HCT116 (cell line): Measurements from ENCODE around the gene SLC2A9. TPM values are rescaled to one million over a fixed set of nuclear protein-coding genes. Genes with fewer than 3 reads are reported as not detected.

Experiments
- ATAC-seq: fragments of 200-7000 bp; cut with Tn5 transposase; 2 replicates; pipeline ENCODE4 v1.9.1; 2020; ENCODE audit warnings: mild to moderate bottlenecking, moderate library complexity
- BruUV-seq: library from RNA; stranded (reverse); fragments of 400-500 nt; replicated peaks from 2 replicates; lab custom pipeline; 2021; lab: Mats Ljungman, UMichigan
- CTCF ChIA-PET: fragments of 300-600 bp; sonication (Branson Sonifier 250); formaldehyde crosslinking; loops from one replicate; lab custom pipeline; 2021; ENCODE audit warnings: antibody characterized with exemption; lab: Charles Lee
- POLR2A ChIA-PET: fragments of 300-600, 350-600 bp; sonication (Branson Sonifier 250); formaldehyde crosslinking; loops from one replicate; lab custom pipeline; 2021; ENCODE audit warnings: antibody characterized with exemption; lab: Charles Lee
- RAD21 ChIA-PET, 2 experiments: fragments of 300-600 bp; sonication (Branson Sonifier 250); formaldehyde crosslinking; loops; one replicate each; lab custom pipeline; 2023; ENCODE audit warnings: low total read pairs in 2 of 2; ENCODE audit not compliant: uncharacterized antibody in 2 of 2, unreplicated experiment in 2 of 2, low non-redundant PET in 1 of 2; lab: Charles Lee
- DNase-seq: peaks from one replicate; pipeline ENCODE4 v3.0.0-alpha.2; 2010; ENCODE audit warnings: low read depth, low spot score
- H2AFZ ChIP-seq: fragments of 200-600 bp; shearing (Covaris generic), sonication (generic); 2 replicates; pipeline ENCODE4 v1.6.1; 2017; ENCODE audit warnings: low read depth, mixed run types, mixed read lengths, antibody characterized with exemption, low read length; ENCODE audit not compliant: poor library complexity, severe bottlenecking
- H3K27ac ChIP-seq: 2 replicates; pipeline ENCODE4 v1.5.1; 2012; ENCODE audit warnings: low read depth, low read length
- H3K27me3 ChIP-seq: fragments of 200-600 bp; sonication (generic); 2 replicates; pipeline ENCODE4 v1.6.1; 2016; ENCODE audit warnings: mixed run types, low read length, mixed read lengths; ENCODE audit not compliant: insufficient read depth
- H3K36me3 ChIP-seq, 2 experiments: fragments of 200-500 bp in 1 of 2; fragments of 200-600 bp in 1 of 2; sonication (Bioruptor generic) in 1 of 2; sonication (generic) in 1 of 2; 2 replicates each; pipeline versions ENCODE4 v1.5.1 to v1.6.1; 2014 to 2016; ENCODE audit warnings: low read length in 2 of 2, inconsistent platforms in 1 of 2, mixed read lengths in 1 of 2, mixed run types in 1 of 2; ENCODE audit not compliant: insufficient read depth in 2 of 2, control insufficient read depth in 1 of 2
- H3K4me1 ChIP-seq, 2 experiments: fragments of 200-600 bp in 1 of 2; sonication (generic) in 1 of 2; 2 replicates each; pipeline versions ENCODE4 v1.5.1 to v1.6.1; 2012 to 2017; ENCODE audit warnings: low read length in 2 of 2, inconsistent platforms in 1 of 2, mild to moderate bottlenecking in 1 of 2, mixed read lengths in 1 of 2, mixed run types in 1 of 2, moderate library complexity in 1 of 2; ENCODE audit not compliant: insufficient read depth in 2 of 2, control insufficient read depth in 1 of 2
- H3K4me2 ChIP-seq: fragments of 200-600 bp; sonication (generic); 2 replicates; pipeline ENCODE4 v1.6.1; 2017; ENCODE audit warnings: mixed run types, low read length, mixed read lengths
- H3K4me3 ChIP-seq, 2 experiments: fragments of 200-600 bp in 1 of 2; sonication (generic) in 1 of 2; replicated peaks in 1 of 2; 2 replicates each; pipeline ENCODE4 v1.5.1; 2011 to 2016; ENCODE audit warnings: low read length in 2 of 2, control low read depth in 1 of 2, low read depth in 1 of 2, mild to moderate bottlenecking in 1 of 2, mixed read lengths in 1 of 2, mixed run types in 1 of 2
- H3K79me2 ChIP-seq: fragments of 200-600 bp; sonication (generic); 2 replicates; pipeline ENCODE4 v1.6.1; 2017; ENCODE audit warnings: mild to moderate bottlenecking, mixed run types, low read length, moderate library complexity, mixed read lengths; ENCODE audit not compliant: insufficient read depth
- H3K9ac ChIP-seq: fragments of 200-600 bp; sonication (generic); 2 replicates; pipeline ENCODE4 v1.6.1; 2016; ENCODE audit warnings: low read length, mixed read lengths
- H3K9me2 ChIP-seq: fragments of 200-600 bp; sonication (generic), shearing (Covaris generic); 2 replicates; pipeline ENCODE4 v1.6.1; 2017; ENCODE audit warnings: mixed run types, mild to moderate bottlenecking, moderate library complexity; ENCODE audit not compliant: insufficient read depth
- H3K9me3 ChIP-seq, 2 experiments: fragments of 200-500 bp in 1 of 2; fragments of 200-600 bp in 1 of 2; sonication (Bioruptor generic) in 1 of 2; sonication (generic) in 1 of 2; 2 replicates each; pipeline ENCODE4 v1.6.1; 2014 to 2017; ENCODE audit warnings: low read length in 2 of 2, mixed read lengths in 2 of 2, inconsistent platforms in 1 of 2, low read depth in 1 of 2, mild to moderate bottlenecking in 1 of 2, mixed run types in 1 of 2, moderate library complexity in 1 of 2; ENCODE audit not compliant: control insufficient read depth in 1 of 2, insufficient read depth in 1 of 2
- H4K20me1 ChIP-seq: fragments of 200-600 bp; sonication (generic), shearing (Covaris generic); 2 replicates; pipeline ENCODE4 v1.6.1; 2017; ENCODE audit warnings: mixed run types, mild to moderate bottlenecking, moderate library complexity; ENCODE audit not compliant: insufficient read depth
- CEBPB ChIP-seq: IDR thresholded peaks from 2 replicates; pipeline ENCODE4 v1.6.1; 2012; ENCODE audit warnings: low read depth
- CTCF ChIP-seq, 3 experiments: fragments of 200-600 bp in 1 of 3; sonication (generic) in 1 of 3; IDR thresholded peaks in 2 of 3; conservative IDR thresholded peaks in 1 of 3; 2 replicates each; pipeline ENCODE4 v1.5.1; 2012 to 2017; ENCODE audit warnings: low read depth in 2 of 3, low read length in 2 of 3, antibody characterized with exemption in 1 of 3, borderline replicate concordance in 1 of 3, control low read depth in 1 of 3, mild to moderate bottlenecking in 1 of 3, mixed read lengths in 1 of 3, mixed run types in 1 of 3, moderate library complexity in 1 of 3; ENCODE audit not compliant: insufficient read depth in 1 of 3
- EGR1 ChIP-seq: IDR thresholded peaks from 2 replicates; pipeline ENCODE4 v1.6.1; 2012; ENCODE audit warnings: low read depth
- EZH2 ChIP-seq: fragments of 200-600 bp; sonication (generic); IDR thresholded peaks from 2 replicates; pipeline ENCODE4 v1.6.1; 2017; ENCODE audit warnings: antibody characterized with exemption, mixed run types
- FOSL1 ChIP-seq: IDR thresholded peaks from 2 replicates; pipeline ENCODE4 v1.6.1; 2012; ENCODE audit warnings: low read depth
- POLR2A ChIP-seq: IDR thresholded peaks from 2 replicates; pipeline ENCODE4 v1.7.0; 2011; ENCODE audit warnings: borderline replicate concordance; ENCODE audit not compliant: insufficient read depth, insufficient read length; ENCODE audit errors: extremely low read depth
- POLR2AphosphoS5 ChIP-seq: IDR thresholded peaks from 2 replicates; pipeline ENCODE4 v1.6.1; 2011; ENCODE audit warnings: mild to moderate bottlenecking, low read depth, low read length, moderate library complexity
- RAD21 ChIP-seq: IDR thresholded peaks from 2 replicates; pipeline ENCODE4 v1.6.1; 2012; ENCODE audit warnings: low read depth, mild to moderate bottlenecking
- SIN3A ChIP-seq: IDR thresholded peaks from 2 replicates; pipeline ENCODE4 v1.6.1; 2012; ENCODE audit warnings: low read depth
- SP1 ChIP-seq: IDR thresholded peaks from 2 replicates; pipeline ENCODE4 v1.6.1; 2012; ENCODE audit warnings: low read depth
- SRF ChIP-seq: IDR thresholded peaks from 2 replicates; pipeline ENCODE4 v1.6.1; 2012; ENCODE audit warnings: low read depth
- YY1 ChIP-seq: IDR thresholded peaks from 2 replicates; pipeline ENCODE4 v1.6.1; 2011; ENCODE audit warnings: low read length, low read depth, moderate library complexity, mild to moderate bottlenecking; ENCODE audit not compliant: insufficient replicate concordance; ENCODE audit errors: extremely low read depth
- ZBTB33 ChIP-seq: IDR thresholded peaks from 2 replicates; pipeline ENCODE4 v1.6.1; 2011; ENCODE audit warnings: mild to moderate bottlenecking, low read length, moderate library complexity; ENCODE audit not compliant: insufficient replicate concordance; ENCODE audit errors: extremely low read depth
- ZFX ChIP-seq: fragments of 450-650 bp; IDR thresholded peaks from 2 replicates; pipeline ENCODE4 v1.6.1; 2017
- ZNF274 ChIP-seq: fragments of 200-500 bp; sonication (Bioruptor generic); IDR thresholded peaks from 2 replicates; pipeline ENCODE4 v1.6.1; 2014; ENCODE audit warnings: mild to moderate bottlenecking, low read depth, low read length, inconsistent platforms
- intact Hi-C: fragments of 100-400 bp; cut with micrococcal nuclease; formaldehyde crosslinking; loops from 2 replicates; pipeline ENCODE4 v1.10.0; 2022
- total RNA-seq: library from RNA; stranded (reverse); gene quantifications from one replicate; pipeline ENCODE4 v1.2.1, GENCODE V29; 2021; ENCODE audit not compliant: unreplicated experiment
- TF ChIP-seq, protein P1 (sequence below): IDR thresholded peaks from 2 replicates; pipeline ENCODE4 v1.6.1; 2012
- TF ChIP-seq, protein P2 (sequence below): IDR thresholded peaks from 2 replicates; pipeline ENCODE4 v1.6.1; 2012; ENCODE audit warnings: low read depth

The SLC2A9 gene
- total RNA-seq, 1 experiment from 2014 or later = 2.2 TPM

DNA sequence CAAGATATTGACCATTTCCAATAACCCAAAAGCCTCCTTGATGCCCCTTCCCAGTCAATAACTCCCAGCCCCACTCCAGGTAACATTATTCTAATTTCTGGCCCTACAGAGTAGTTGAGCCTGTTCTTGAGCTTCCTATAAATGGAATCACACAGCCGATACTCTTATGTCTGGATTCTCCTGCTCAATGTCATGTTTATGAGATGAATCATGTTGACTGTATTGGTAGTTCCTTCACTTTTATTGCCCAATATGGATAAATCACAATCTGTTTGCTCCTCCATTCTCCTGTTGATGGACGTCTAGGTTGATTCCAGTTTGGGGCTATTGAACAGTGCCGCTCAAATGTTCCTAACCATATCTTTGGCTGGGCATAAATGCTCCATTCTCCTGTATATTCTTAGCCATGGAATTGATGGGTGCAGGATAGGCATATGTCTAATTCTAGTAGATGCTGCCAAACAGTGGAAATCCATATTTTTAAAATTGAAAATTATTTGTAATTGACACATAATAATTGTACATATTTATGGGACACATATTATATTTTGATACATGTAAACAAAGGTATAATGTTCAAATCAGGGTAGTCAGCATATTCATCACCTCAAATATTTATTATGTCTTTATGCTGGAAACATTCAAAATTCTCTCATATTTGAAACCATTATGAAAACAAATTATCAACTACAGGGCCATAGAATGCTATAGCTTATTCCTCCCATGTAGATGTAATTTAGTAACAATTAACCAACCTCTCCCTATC lies 40.5 kb upstream of the SLC2A9 start:
- DNase-seq = no peak
- RAD21 ChIA-PET = no interaction called here
- BruUV-seq = no TSS peak
- Histone ChIP-seq H3K4me2 (no peak overlapping the region), H4K20me1 (no peaks in the 10 kb centered on the region), H3K79me2 (no peaks in the 10 kb centered on the region), H3K4me3 (no peak overlapping the region), H3K36me3 (no peaks in the 10 kb centered on the region), H3K27ac (no peak overlapping the region), H3K9me2 (no peaks in the 10 kb centered on the region), H3K4me1 (0 out of 4 replicates have a peak, but pooled peaks cover 0 to 3% of the 10 kb centered on the region in 2 experiments), H3K27me3 (no peaks in the 10 kb centered on the region), H3K9ac (no peak overlapping the region), H3K9me3 (no peaks in the 10 kb centered on the region), H2AFZ (no peak overlapping the region)
- no peak for ATAC-seq
- TF ChIP-seq FOSL1 (no peak), SP1 (no peak), POLR2AphosphoS5 (no peak), POLR2A (no peak), EZH2 (no peak), ZNF274 (no peak), RAD21 (no peak), CTCF (IDR thresholded peaks at IDR 0.05 in 2 of 3, conservative IDR thresholded peaks at IDR 0.05 in 1 of 3; ENCODE audit: borderline replicate concordance in 1 of 3, insufficient read depth in 1 of 3, low read depth in 2 of 3, low read length in 2 of 3) (no peak), YY1 (no peak), ZBTB33 (no peak), ZFX (no peak), CEBPB (no peak), EGR1 (no peak), SRF (no peak), SIN3A (no peak)
- TF ChIP-seq, protein P1, sequence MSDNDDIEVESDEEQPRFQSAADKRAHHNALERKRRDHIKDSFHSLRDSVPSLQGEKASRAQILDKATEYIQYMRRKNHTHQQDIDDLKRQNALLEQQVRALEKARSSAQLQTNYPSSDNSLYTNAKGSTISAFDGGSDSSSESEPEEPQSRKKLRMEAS = no peak
- TF ChIP-seq, protein P2, sequence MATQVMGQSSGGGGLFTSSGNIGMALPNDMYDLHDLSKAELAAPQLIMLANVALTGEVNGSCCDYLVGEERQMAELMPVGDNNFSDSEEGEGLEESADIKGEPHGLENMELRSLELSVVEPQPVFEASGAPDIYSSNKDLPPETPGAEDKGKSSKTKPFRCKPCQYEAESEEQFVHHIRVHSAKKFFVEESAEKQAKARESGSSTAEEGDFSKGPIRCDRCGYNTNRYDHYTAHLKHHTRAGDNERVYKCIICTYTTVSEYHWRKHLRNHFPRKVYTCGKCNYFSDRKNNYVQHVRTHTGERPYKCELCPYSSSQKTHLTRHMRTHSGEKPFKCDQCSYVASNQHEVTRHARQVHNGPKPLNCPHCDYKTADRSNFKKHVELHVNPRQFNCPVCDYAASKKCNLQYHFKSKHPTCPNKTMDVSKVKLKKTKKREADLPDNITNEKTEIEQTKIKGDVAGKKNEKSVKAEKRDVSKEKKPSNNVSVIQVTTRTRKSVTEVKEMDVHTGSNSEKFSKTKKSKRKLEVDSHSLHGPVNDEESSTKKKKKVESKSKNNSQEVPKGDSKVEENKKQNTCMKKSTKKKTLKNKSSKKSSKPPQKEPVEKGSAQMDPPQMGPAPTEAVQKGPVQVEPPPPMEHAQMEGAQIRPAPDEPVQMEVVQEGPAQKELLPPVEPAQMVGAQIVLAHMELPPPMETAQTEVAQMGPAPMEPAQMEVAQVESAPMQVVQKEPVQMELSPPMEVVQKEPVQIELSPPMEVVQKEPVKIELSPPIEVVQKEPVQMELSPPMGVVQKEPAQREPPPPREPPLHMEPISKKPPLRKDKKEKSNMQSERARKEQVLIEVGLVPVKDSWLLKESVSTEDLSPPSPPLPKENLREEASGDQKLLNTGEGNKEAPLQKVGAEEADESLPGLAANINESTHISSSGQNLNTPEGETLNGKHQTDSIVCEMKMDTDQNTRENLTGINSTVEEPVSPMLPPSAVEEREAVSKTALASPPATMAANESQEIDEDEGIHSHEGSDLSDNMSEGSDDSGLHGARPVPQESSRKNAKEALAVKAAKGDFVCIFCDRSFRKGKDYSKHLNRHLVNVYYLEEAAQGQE = no peak
- POLR2A ChIA-PET = no interaction called here
- intact Hi-C loops = no loop called here
- CTCF ChIA-PET = interaction anchor here (0.7 to 1.2 kb wide), 2 partner anchors 43 to 47 kb away, joined by 3 read pairs; no protein-coding TSS in a partner anchor
